ENCODE data around the gene COX6A1. TPM values are rescaled to one million over a fixed set of nuclear protein-coding genes. Genes with fewer than 3 reads are reported as not detected.
"Not testable (repeated sequence)": the region's sequence is repeated elsewhere in the genome, so short reads cannot be mapped to it uniquely, and the experiment has no call there.

Gene COX6A1
- total RNA-seq, 1 experiment from 2014 or later = 847 TPM

DNA sequence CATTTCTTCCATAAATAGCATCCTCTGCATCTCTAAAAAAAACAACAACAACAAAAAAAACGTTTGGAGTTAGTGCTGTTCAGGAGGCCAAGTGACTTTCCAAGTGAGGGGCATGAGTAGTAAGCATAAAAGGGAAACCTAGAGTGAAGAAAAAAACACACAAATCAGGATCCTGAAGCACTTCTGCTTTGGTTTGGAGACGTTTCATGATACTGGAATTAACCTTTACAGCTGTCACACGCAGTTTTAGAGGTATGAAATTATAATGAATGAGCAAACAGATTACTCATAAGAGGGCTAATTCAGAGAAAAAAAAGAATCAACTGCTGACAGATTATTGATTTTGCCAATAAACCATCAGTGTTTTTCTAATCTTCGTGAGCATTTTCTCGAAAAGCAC lies 27.8 kb downstream of the COX6A1 start:
- DNase-seq (ENCODE audit: extremely low read depth, low read depth) = no peak

DNA sequence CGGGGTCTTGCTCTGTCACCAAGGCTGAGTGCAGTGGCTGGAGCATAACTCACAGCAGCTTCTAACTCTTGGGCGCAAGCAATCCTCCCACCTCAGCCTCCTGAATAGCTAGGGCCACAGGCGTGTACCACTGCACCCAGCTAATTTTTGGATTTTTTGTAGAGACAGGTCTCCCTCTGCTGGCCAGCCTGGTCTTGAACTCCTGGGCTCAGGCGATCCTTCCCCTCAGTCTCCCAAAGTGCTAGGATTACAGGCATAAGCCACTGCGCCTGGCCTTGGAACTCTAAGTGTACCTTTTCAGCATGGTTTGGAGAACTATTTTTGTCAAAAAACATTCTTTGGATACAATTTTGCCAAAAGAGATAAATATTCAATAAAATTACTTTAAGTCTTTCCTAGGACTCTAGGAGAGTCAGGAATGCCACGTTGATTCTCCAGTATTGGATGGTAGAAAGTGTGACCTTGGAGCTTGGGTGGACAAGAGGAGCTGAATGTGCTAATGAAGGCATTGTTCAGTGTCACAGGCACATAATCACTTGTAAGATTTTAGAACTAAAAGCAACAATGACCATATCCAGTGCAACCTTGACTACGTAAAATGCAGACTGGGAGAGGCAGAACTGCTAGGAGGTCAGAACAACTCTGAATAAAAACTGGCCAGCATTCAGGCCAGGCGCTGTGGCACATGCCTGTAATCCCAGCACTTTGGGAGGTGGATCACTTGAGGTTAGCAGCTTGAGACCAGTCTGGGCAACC lies 28.8 kb downstream of the COX6A1 start:
- DNase-seq (ENCODE audit: extremely low read depth, low read depth) = peak; percentile 42

GRCh38 chr12:120467439-120467838 lies 29.5 kb downstream of the COX6A1 start:
- no peak for DNase-seq (ENCODE audit: extremely low read depth, low read depth)

- no peak for DNase-seq (ENCODE audit: extremely low read depth, low read depth)
Observed at GRCh38 chr12:120468325-120468820, 30.5 kb downstream of the COX6A1 start.

- DNase-seq (ENCODE audit: extremely low read depth, low read depth) = no peak
Observed at GRCh38 chr12:120468821-120469449, 31.0 kb downstream of the COX6A1 start.

DNA sequence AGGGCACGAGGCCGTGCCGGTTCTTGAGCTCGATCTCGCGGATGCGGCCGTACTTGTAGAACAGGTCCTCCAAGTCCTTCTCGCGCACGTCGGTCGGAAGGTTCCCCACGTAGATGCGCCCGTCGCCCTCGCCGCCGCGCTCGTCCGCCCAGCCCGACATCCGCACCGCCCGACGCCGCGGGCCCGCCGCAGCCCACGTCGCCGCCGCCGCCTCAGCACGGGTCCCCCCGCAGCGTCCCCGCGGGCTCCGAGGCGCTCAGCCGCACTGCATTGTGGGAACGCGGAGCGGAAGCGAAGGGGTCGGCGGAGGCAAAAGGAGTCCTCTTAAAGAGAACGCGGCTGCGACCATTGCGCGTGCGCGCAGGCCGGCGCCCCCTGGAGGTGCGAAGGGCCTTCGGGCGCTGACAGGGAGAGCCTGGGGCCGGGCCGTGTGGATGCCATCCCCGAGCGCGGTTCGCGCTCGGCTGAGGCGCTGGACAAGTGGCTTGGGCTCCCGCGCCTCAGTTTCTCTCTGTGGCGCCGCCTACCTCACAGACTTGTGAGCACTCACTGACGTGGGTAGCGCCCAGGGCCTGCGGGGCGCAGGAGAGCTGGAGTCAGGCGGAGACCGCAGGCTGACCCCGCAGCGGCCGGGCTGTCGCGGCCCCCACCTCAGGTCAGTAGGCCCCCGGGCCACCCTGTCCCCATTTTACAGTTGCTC lies 31.7 kb downstream of the COX6A1 start, which contains the start of gene SRSF9:
Gene SRSF9 (minus strand): TSS at position 299 of the 700 bp plus-strand sequence. CDS start 139 bp downstream, at position 160.
- peak; percentile 95 for DNase-seq (ENCODE audit: extremely low read depth, low read depth)

GRCh38 chr12:120470150-120470784 lies 32.4 kb downstream of the COX6A1 start:
- DNase-seq (ENCODE audit: extremely low read depth, low read depth) = no peak

- no peak for DNase-seq (ENCODE audit: extremely low read depth, low read depth)
Observed at GRCh38 chr12:120472521-120472920, 34.6 kb downstream of the COX6A1 start.

- no peak for DNase-seq (ENCODE audit: extremely low read depth, low read depth)
Observed at GRCh38 chr12:120473807-120474615, 36.1 kb downstream of the COX6A1 start.

- DNase-seq (ENCODE audit: extremely low read depth, low read depth) = no peak
Observed at GRCh38 chr12:120474616-120474960, 36.7 kb downstream of the COX6A1 start.

- no peak for DNase-seq (ENCODE audit: extremely low read depth, low read depth)
Observed at GRCh38 chr12:120475643-120476042, 37.7 kb downstream of the COX6A1 start.

DNA sequence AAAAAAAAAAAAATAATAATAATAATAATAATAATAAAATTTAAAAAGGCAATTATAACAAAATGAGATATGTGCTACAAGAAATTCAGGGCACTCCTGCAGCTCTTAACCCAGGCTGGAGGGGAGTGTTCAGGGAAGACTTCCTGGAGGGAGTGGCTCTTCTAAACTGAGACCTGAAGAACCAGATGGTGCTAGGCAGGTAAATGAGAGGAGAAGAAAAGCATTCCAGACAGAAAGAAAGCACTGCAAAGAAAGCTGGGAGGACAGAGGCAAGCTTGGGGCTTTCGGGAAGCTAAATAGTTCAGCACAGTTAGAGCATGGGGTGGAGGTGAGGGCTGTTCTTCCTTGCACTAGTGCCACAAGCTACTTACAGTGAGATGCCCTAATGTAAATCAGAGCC lies 41.5 kb downstream of the COX6A1 start:
- DNase-seq (ENCODE audit: extremely low read depth, low read depth) = no peak

DNA sequence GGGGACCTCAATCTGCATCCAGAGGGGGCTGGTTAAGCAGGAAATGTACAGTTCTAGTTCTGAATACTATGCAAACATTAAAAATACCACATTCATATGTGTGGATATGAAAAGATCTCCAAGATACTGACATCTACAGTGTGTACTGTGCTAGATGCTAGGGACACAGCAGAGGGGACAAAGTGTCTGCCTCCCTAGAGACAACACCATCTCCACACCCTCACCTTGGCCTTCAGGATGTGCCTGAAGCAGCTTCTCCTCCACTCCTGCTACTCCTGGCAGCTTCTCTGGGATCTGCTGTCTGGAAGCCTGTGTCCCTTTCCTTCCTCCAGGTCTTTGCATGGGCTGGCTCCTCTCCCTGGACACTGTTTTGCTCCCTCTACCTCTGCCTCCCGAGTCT lies 42.3 kb downstream of the COX6A1 start:
- no peak for DNase-seq (ENCODE audit: extremely low read depth, low read depth)

GRCh38 chr12:120481022-120481767 lies 43.3 kb downstream of the COX6A1 start:
- DNase-seq (ENCODE audit: extremely low read depth, low read depth) = no peak

- DNase-seq (ENCODE audit: extremely low read depth, low read depth) = no peak
Observed at GRCh38 chr12:120483621-120484020, 45.7 kb downstream of the COX6A1 start.

DNA sequence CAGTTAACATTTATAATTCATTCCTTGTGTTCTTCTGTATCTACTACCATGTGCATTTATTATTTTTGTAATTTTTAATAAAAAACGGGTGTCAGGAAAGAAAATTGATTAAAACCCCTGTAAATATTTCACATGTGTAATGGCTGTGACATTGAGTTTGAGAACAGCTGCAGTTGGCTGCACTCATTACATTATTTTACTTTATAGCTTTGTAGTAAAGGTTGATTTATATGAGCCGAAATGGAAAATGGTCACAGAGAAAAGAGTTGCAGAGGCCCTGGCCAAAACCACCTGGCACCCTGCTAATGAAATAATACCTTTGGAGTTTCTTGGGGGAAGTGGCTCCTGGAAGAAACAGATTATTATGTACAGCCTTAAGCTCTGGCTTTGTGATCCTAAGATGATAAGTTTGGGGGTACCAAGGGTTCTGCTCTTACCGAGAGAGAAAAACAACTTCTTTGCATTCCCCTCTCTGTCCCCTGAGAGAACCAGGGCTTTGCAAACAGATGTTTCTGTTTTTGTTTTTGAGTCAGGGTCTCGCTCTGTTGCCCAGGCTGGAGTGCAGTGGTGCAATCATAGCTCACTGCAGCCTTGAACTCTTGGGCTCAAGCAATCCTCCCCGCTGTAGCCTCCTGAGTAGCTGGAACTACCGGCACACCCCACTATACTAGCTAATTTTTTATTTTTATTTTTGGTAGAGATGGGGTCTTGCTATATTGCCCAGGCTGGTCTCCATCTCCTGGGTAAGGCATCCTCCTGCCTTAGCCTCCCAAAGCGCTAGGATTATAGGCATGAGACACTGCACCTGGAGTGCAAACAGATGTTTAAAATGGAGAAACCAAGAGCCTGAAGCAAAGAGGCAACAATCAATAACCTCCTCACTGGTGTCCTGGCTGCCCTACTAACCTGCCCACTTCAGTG lies 48.3 kb downstream of the COX6A1 start:
- DNase-seq (ENCODE audit: extremely low read depth, low read depth) = no peak

DNA sequence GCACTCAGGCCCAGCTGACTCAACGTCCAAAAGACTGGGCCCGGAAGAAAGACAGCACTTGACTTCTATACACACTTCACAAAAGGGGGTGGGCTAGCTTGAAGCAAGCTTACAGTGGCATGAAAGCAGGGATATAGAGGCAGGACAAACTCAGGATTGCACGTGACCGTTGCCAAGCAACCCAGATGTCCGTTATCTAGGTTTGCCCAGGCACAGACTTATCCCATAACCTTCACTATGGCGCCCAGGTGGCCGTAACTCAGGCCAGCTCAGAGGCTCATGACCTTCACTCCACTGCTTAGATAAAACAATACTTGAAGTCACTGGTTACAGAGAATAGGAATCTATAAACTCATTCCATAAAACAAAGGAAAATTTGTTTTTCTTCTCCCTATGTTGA lies 49.6 kb downstream of the COX6A1 start:
- DNase-seq (ENCODE audit: extremely low read depth, low read depth) = not testable (repeated sequence)

DNA sequence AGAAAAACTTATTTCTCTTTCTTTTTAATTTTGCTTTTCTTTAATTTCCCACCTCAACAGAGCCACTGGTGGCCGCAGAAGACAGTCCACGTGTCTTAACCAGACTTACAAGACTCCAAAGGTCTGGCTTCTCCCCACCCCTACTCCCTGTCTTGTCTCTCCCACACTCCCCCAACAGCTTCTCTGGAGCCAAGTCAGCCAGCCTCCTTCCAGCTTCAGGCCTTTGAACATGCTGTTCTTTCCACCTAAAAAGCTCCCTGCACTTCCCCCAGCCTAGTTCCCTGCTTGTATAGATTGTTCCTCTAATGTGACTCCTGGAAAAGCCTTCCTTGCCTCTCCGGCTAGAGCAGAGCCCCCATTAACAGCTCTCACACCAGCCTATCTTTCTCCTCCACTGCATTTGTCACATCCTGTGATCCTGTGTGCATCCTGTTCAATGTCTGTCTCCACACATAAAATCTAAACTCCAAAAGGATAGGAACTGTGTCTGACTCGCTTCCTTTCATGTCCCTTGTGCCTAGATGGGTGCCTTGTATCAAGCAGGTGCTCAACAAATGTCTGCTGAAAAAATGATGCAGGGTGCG lies 50.2 kb downstream of the COX6A1 start:
- no peak for DNase-seq (ENCODE audit: extremely low read depth, low read depth)
